GM21515 (cell line): ENCODE measurements around the gene HIRIP3.

ENCODE experiments used
- ATAC-seq: cut with Tn5 transposase; IDR thresholded peaks from one replicate; pipeline ENCODE4 v1.9.1; 2021; ENCODE audit not compliant: unreplicated experiment

HIRIP3 gene

DNA sequence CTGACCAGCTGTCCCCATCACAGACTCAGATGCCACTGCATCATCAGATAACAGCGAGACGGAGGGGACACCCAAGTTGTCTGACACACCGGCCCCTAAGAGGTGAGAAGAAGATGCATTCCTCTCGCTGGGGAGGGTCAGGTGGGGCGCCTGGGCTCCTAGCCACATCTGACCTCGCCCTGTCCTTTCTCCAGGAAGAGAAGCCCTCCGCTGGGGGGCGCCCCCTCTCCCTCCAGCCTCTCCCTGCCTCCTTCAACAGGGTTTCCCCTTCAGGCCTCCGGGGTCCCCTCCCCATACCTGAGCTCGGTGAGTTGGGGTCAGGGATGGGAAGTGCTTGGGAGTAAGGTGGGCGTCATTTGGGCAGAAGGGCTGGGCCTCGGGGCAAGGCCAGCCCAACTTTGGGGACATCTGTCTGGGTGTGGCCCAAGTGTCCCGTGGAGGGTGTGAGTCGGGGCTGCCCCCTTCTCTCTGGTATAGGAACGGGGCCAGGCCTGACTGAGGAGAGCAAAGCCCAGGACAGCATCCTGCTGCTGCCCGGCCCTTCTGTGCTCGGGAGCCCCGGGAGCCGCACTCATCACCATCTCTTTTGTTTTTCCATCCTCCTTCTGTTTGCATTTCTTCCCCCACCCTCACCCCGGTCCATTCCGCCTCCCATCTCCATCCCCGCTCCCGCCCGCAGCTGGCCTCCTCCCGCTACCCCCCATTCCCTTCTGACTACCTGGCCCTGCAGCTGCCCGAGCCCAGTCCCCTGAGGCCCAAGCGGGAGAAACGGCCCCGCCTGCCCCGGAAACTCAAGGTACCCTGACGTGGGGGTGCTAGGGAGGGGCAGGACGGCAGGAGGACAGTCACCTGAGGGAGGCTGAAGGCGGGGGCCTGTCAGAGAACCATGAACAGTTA, 5.6 kb upstream of the HIRIP3 start:
- ATAC-seq: no peak

GRCh38 chr16:29999605-30000004, 4.2 kb upstream of the HIRIP3 start:
- ATAC-seq: no peak

DNA sequence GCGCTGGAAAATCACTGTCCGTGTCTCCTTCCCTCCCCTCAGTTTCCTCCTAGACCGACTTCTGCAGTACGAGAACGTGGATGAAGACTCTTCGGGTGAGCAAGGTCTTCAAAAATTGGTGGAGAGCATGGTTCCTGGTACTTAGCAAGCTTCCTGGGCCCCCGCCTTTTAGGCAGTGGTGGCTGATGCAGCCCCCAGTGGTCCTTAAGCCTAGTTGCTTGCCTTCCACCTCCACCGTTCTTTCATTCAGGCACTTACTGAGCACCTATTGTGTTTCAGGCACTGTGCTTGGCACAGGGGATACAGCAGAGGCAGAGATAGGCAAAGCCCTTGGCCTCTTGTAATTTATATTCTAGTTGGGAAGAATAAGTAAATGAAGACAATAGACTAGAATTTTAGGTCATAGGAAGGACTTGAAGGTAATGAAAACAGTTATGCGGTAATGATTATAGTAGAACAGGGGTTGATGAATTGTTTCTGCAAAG, 1.4 kb upstream of the HIRIP3 start:
- ATAC-seq: no peak

GRCh38 chr16:29995911-29996765, 721 bp upstream of the HIRIP3 start, which contains the start of gene INO80E:
Gene INO80E (plus strand): TSS chr16:29996241. CDS start chr16:29996311, 70 bp downstream.
- peak; percentile 72 for ATAC-seq

DNA sequence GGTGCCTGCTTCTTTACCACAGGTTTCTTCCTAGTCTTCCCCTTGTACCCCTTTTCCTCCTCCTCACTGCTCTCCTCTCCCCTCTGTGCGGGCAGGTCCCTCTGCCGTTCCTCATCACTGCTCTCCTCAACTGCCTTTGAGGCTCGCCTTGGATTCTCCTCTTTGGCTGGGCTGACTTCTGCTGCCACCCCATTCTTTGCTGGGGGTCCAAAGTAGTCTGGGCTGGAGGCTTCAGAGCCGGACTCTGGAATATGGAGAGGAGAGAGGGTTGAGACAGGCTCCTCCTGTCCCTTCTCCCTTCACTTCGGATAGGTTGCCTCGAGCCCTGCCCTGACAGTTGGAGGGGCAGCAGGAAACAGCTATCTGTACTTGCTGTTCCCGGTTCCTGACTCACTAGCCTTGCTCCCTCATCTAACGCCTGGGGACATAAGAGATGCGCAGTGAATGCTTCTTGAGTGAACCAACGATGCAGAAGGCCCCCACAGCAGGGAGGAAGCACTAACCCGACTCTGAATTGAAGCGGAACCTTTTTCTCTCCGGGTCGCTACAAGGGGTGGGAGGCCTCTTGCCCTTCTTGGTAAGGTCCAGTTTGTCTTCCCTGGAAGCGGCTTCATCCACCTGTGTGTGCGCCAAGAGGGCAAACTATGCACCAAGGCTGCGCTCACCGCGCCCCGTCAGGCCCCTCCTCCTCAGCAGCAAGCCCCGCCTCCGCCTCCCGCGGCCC, 655 bp downstream of the HIRIP3 start:
- ATAC-seq: peak; percentile 38

DNA sequence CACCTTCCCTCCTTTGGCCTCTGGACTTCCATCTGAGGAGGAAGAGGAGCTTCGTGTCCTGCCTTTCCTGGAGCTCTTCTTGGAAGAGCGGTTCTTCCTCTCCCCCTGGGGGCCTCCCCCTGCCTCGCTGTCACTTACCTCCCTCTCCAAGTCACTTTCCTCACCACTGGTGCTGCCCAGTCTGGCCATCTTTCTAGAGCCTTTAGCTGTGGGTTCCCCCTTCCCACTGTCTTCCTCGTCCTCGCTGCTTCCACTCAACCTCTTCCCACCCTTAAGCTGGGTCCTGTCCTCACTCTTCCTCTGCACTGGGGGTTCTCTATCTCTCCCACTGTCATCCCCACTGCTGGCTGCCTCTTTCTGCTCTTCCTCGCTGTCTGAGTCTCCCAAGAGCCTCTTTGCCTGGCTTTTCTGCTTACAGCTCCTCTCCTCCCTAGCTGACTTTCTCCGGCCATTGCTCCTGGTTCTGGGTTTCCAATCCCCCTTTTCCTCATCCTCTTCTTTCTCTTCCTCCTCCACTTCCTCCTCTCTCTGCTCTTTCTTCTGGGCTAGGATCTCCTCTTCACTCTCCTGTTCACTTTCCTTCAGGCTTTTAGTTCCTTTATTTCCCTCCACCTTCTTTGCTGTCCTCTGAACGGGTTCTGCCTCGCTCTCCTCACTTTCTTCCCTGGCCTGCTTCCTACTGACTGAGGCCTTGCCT, 1.4 kb downstream of the HIRIP3 start:
- no peak for ATAC-seq

DNA sequence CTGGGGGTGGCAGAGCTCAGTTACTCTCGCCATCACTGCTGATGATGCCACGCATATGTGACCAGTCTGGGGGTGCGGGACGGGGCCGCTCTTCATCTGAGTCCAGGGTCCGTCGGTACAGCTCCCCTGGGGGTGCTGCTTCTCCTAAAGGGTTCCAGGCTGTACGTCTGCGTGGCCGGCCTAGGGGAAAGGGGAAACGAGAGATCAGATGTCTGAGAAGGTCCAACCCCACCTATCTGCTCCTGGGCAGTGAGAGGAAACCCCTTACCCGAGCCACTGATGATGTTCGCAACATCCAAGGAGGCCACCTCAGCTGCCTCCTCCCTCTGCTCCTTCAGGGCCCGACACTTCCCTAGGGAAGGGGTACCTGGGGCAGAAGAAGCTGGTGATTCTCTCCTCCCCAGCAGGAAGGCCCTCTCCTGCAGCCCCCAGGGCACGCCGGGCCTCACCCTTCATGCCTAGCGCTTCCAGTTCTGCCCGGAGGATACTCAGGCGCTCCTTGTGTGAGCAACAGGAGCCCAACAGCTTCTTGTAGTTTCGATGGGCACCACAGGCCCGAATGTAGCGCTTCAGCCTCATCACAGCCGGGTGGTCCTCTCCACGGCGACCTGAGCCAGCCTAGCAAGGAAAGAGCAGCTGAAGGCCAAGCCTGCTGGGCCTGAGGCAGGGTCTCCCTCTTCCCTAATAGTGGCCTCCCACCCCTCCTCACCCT, 2.1 kb downstream of the HIRIP3 start:
- no peak for ATAC-seq

DNA sequence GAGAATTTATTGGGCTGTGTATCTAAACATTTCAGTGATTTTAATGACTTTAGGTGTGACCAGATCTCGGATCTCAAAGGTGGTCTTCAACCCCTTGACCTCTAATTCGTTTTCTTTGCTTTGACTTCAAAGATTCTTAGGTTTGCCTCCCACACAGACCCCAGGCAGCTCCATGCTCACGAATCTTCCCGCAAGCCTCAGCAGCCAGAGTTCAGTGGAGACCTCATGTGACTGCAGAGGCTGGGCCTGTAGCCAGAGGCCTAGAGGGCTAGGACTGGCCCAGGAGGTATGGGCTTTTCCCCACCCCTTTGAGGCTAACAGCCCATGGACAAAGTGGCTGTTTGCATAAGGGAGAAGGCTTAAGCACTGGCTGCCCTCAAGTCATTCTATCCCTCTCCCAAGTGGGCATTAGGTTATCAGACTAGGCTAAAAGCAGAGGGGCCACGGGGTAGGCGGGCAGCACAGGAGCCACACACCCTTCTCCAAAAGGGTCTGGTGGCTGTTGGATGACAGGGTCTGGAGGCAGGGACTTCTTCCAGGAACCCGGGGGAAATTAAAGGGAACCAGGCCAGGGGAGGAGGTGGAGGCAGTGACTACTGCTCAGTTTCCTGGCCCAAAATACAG, 3.0 kb downstream of the HIRIP3 start:
- ATAC-seq: no peak

- ATAC-seq: no peak
Measured at GRCh38 chr16:29991571-29991904, 3.9 kb downstream of the HIRIP3 start.

GRCh38 chr16:29990883-29991570, 4.4 kb downstream of the HIRIP3 start:
- no peak for ATAC-seq

GRCh38 chr16:29990034-29990433, 5.4 kb downstream of the HIRIP3 start:
- no peak for ATAC-seq

DNA sequence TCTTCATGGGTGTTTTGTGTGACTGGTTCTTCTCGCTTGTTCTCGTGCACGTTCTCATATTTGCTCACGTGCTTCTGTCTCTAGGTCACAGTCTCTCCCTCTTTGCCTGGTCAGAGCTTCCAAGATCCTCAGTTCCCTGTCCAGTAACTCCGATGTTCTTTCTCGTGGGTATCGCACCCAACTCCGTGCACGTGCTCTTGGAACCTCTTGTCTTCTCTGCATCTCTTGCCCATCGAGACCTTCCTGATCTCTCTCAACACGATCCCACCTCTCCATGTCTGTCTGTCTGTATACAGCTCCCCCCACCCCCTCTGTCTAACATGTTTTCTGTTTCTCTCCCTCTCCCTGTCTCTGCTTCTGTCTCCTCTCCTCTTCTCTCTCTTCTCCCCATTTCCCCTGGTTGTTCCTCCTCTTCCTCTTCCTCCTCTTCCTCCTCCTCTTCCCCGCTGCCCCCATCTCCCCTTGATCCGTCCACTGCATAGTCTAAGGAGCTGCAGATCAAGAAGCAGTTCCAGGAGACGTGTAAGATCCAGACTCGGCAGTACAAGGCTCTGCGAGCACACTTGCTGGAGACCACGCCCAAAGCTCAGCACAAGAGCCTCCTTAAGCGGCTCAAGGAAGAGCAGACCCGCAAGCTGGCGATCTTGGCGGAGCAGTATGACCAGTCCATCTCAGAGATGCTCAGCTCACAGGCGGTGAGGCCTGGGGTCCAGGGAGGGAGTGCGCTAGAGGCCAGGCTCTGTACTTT, 6.1 kb downstream of the HIRIP3 start:
- ATAC-seq: no peak

DNA sequence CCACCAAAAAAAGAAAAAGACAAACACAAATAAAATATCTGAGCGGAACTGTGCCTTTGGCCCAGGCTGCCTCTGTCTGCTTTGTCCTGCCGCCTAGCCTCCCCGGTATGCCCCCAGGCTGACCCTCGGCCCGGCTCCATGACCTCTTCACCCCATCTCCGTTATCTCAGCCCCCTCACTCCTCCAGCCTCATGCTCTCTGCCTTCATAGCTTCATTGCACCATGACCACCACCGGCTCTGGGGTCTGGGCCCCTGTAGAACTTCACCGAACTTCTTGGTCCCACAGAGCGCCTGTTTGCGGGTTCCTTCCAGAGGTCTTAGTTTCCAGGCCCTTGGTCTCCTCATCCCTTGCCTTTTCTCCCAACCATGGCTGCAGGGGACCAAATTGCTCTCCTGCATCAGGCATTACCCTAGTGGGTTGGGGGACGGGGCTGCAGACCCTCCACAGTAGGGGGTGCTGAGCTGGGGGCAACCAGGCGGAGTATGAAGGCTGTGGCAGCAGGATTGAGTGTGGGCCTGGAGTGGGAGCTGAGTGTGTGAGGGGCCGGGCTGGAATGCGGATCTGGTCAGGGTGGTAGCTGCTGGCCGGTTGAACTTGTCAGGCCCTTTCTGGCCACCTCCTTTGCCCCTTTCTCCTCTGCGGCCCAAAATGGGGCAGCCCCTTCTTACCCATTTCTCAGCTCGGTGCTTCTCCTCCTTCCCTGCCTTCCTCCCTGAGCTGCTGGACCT, 6.9 kb downstream of the HIRIP3 start:
- no peak for ATAC-seq

DNA sequence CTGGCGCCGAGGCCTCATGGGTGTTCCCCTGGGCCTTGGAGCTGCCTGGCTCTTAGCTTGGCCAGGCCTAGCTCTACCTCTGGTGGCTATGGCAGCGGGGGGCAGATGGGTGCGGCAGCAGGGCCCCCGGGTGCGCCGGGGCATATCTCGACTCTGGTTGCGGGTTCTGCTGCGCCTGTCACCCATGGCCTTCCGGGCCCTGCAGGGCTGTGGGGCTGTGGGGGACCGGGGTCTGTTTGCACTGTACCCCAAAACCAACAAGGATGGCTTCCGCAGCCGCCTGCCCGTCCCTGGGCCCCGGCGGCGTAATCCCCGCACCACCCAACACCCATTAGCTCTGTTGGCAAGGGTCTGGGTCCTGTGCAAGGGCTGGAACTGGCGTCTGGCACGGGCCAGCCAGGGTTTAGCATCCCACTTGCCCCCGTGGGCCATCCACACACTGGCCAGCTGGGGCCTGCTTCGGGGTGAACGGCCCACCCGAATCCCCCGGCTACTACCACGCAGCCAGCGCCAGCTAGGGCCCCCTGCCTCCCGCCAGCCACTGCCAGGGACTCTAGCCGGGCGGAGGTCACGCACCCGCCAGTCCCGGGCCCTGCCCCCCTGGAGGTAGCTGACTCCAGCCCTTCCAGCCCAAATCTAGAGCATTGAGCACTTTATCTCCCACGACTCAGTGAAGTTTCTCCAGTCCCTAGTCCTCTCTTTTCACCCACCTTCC, 7.9 kb downstream of the HIRIP3 start:
- ATAC-seq: no peak

DNA sequence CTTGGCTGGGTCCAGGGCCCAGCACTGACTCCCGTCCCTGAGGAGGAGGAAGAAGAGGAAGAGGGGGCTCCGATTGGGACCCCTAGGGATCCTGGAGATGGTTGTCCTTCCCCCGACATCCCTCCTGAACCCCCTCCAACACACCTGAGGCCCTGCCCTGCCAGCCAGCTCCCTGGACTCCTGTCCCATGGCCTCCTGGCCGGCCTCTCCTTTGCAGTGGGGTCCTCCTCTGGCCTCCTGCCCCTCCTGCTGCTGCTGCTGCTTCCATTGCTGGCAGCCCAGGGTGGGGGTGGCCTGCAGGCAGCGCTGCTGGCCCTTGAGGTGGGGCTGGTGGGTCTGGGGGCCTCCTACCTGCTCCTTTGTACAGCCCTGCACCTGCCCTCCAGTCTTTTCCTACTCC, 8.5 kb downstream of the HIRIP3 start:
- no peak for ATAC-seq

GRCh38 chr16:29986231-29986630, 9.2 kb downstream of the HIRIP3 start:
- ATAC-seq: no peak

GRCh38 chr16:29985271-29985811, 10.1 kb downstream of the HIRIP3 start:
- no peak for ATAC-seq
